Esophagus muscularis mucosa (tissue), 4 donors: ENCODE results near the gene SERTM1.

Experiments used
- EP300 ChIP-seq: sonication (generic); formaldehyde crosslinking; IDR thresholded peaks from one replicate; pipeline ENCODE4 v1.6.1; 2017; ENCODE audit warnings: antibody characterized with exemption
- POLR2A ChIP-seq: fragments of 450-650 bp; IDR thresholded peaks from one replicate; pipeline ENCODE4 v1.6.1; 2017; ENCODE audit warnings: antibody characterized with exemption, moderate library complexity, mild to moderate bottlenecking, low read depth
- POLR2AphosphoS5 ChIP-seq, 2 donors: sonication (generic); formaldehyde crosslinking; IDR thresholded peaks; one replicate each; pipeline ENCODE4 v1.6.1; 2017; ENCODE audit warnings: antibody characterized with exemption in 2 of 2
- TF ChIP-seq, protein P1 (sequence below), 3 experiments: fragments of 200-600 bp in 2 of 3; fragments of 450-650 bp in 1 of 3; sonication (generic) in 2 of 3; IDR thresholded peaks; one replicate each; pipeline ENCODE4 v1.5.1; 2017 to 2019; ENCODE audit warnings: antibody characterized with exemption in 3 of 3, mild to moderate bottlenecking in 2 of 3, moderate library complexity in 1 of 3

DNA sequence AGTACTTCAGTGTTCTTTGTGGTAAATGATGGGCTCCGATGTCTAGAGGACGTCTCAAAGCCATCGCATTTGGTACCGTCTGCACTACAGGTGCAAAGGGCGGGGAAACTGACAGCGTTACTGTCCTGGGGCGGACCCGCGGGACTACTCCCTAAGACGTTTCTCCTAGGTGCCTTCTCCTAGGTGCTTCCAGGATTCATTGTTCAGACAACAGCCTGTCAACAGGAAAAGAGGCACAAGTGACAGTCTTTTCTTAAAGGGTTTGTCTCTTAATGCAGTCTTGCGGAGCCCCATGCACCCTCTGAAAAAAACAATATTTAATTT is 1.4 kb downstream of the SERTM1 start:
- TF ChIP-seq POLR2AphosphoS5 (IDR thresholded peaks at IDR 0.05): no peak
- no peak for TF ChIP-seq POLR2A
- TF ChIP-seq, protein P1, sequence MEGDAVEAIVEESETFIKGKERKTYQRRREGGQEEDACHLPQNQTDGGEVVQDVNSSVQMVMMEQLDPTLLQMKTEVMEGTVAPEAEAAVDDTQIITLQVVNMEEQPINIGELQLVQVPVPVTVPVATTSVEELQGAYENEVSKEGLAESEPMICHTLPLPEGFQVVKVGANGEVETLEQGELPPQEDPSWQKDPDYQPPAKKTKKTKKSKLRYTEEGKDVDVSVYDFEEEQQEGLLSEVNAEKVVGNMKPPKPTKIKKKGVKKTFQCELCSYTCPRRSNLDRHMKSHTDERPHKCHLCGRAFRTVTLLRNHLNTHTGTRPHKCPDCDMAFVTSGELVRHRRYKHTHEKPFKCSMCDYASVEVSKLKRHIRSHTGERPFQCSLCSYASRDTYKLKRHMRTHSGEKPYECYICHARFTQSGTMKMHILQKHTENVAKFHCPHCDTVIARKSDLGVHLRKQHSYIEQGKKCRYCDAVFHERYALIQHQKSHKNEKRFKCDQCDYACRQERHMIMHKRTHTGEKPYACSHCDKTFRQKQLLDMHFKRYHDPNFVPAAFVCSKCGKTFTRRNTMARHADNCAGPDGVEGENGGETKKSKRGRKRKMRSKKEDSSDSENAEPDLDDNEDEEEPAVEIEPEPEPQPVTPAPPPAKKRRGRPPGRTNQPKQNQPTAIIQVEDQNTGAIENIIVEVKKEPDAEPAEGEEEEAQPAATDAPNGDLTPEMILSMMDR (IDR thresholded peaks at IDR 0.05): no peak
- TF ChIP-seq EP300: no peak
